GM21526 (cell line): Measurements from ENCODE around the gene ENTR1.

Experiments used
- ATAC-seq: cut with Tn5 transposase; IDR thresholded peaks from one replicate; pipeline ENCODE4 v1.9.1; 2021; ENCODE audit warnings: moderate library complexity; ENCODE audit not compliant: unreplicated experiment, low FRiP score

Gene ENTR1

GRCh38 chr9:136363949-136364748 is 46.3 kb downstream of the ENTR1 start:
- ATAC-seq, result no peak

- peak; percentile 60 for ATAC-seq
Observed at GRCh38 chr9:136363106-136363948, 47.1 kb downstream of the ENTR1 start, which contains the start of gene DNLZ. TSS of gene DNLZ (minus strand) at chr9:136363744. CDS start at chr9:136363714, 30 bp downstream.

- ATAC-seq, result no peak
Observed at GRCh38 chr9:136362450-136362784, 48.0 kb downstream of the ENTR1 start.

GRCh38 chr9:136361754-136362449 is 48.5 kb downstream of the ENTR1 start:
- no peak for ATAC-seq

- ATAC-seq, result no peak
Observed at GRCh38 chr9:136361047-136361753, 49.2 kb downstream of the ENTR1 start.

GRCh38 chr9:136359774-136360718 is 50.4 kb downstream of the ENTR1 start:
- no peak for ATAC-seq

GRCh38 chr9:136358888-136359287 is 51.5 kb downstream of the ENTR1 start:
- ATAC-seq, result no peak

- ATAC-seq, result no peak
Observed at GRCh38 chr9:136358016-136358415, 52.4 kb downstream of the ENTR1 start.

GRCh38 chr9:136357202-136357725 is 53.1 kb downstream of the ENTR1 start:
- ATAC-seq, result no peak

- ATAC-seq, result no peak
Observed at GRCh38 chr9:136355616-136356557, 54.5 kb downstream of the ENTR1 start.

- ATAC-seq, result no peak
Observed at GRCh38 chr9:136354592-136355085, 55.8 kb downstream of the ENTR1 start.

GRCh38 chr9:136353757-136354488 is 56.5 kb downstream of the ENTR1 start:
- no peak for ATAC-seq

GRCh38 chr9:136353088-136353487 is 57.3 kb downstream of the ENTR1 start:
- ATAC-seq, result no peak

- no peak for ATAC-seq
Observed at GRCh38 chr9:136352682-136353081, 57.7 kb downstream of the ENTR1 start.
